Subcutaneous abdominal adipose tissue (tissue), 5 donors: ENCODE measurements around the gene BTRC.
"Not testable (repeated sequence)": the region's sequence is repeated elsewhere in the genome, so short reads cannot be mapped to it uniquely, and the experiment has no call there.

Experiments
- H3K27ac ChIP-seq: one replicate; pipeline ENCODE4 v1.7.0; 2013; ENCODE audit warnings: low read depth, mild to moderate bottlenecking, inconsistent platforms, low read length, moderate library complexity
- H3K27me3 ChIP-seq, 5 donors: one replicate each; pipeline ENCODE4 v1.7.0; 2013; ENCODE audit warnings: low read length in 5 of 5, inconsistent platforms in 1 of 5; ENCODE audit not compliant: control insufficient read depth in 5 of 5, insufficient read depth in 4 of 5
- H3K36me3 ChIP-seq, 5 donors: one replicate each; pipeline ENCODE4 v1.7.0; 2013; ENCODE audit warnings: low read length in 5 of 5; ENCODE audit not compliant: control insufficient read depth in 5 of 5, insufficient read depth in 5 of 5
- H3K4me1 ChIP-seq, 5 donors: one replicate each; pipeline ENCODE4 v1.7.0; 2013; ENCODE audit warnings: low read length in 5 of 5, mild to moderate bottlenecking in 3 of 5, moderate library complexity in 1 of 5; ENCODE audit not compliant: control insufficient read depth in 5 of 5, insufficient read depth in 5 of 5
- H3K4me3 ChIP-seq, 5 donors: one replicate each; pipeline ENCODE4 v1.7.0; 2013; ENCODE audit warnings: low read length in 5 of 5, low read depth in 1 of 5
- H3K9ac ChIP-seq, 5 donors: one replicate each; pipeline ENCODE4 v1.7.0; 2013; ENCODE audit warnings: low read length in 5 of 5, mild to moderate bottlenecking in 4 of 5, moderate library complexity in 3 of 5
- H3K9me3 ChIP-seq, 5 donors: one replicate each; pipeline ENCODE4 v1.7.0; 2013; ENCODE audit warnings: low read length in 5 of 5; ENCODE audit not compliant: control insufficient read depth in 5 of 5
- donor health status: healthy.
- donor health status: healthy.
- donor health status: healthy.
- donor health status: healthy.
- donor health status: healthy.

The BTRC gene

GRCh38 chr10:101380353-101381017, 26.5 kb downstream of the BTRC start:
- Histone ChIP-seq H3K27me3 (no peaks in the 10 kb centered on the region), H3K4me3 (no peak overlapping the region), H3K27ac (no peak overlapping the region), H3K9me3 (no peaks in the 10 kb centered on the region), H3K36me3 (peaks cover 0 to 13% (median 0%) of the 10 kb centered on the region in 5 donors), H3K9ac (no peak overlapping the region), H3K4me1 (no peaks in the 10 kb centered on the region)

- no peaks in the 10 kb centered on the region for H3K27me3 ChIP-seq
- H3K9me3 ChIP-seq = no peaks in the 10 kb centered on the region
- peaks cover 0 to 9% (median 4%) of the 10 kb centered on the region in 5 donors for H3K4me1 ChIP-seq
- no peak overlapping the region for H3K27ac ChIP-seq
- H3K36me3 ChIP-seq = no peaks in the 10 kb centered on the region
- H3K9ac ChIP-seq = no peak overlapping the region
- no peak overlapping the region for H3K4me3 ChIP-seq
Observed at GRCh38 chr10:101385866-101386658, 32.1 kb downstream of the BTRC start.

- no peak overlapping the region for H3K27ac ChIP-seq
Observed at GRCh38 chr10:101386659-101387259, 32.8 kb downstream of the BTRC start.

GRCh38 chr10:101388676-101389276, 34.8 kb downstream of the BTRC start:
- Histone ChIP-seq H3K4me3 (no peak overlapping the region), H3K27ac (no peak overlapping the region), H3K9me3 (no peaks in the 10 kb centered on the region), H3K27me3 (no peaks in the 10 kb centered on the region), H3K9ac (no peak overlapping the region), H3K36me3 (no peaks in the 10 kb centered on the region), H3K4me1 (peaks cover 0 to 9% (median 4%) of the 10 kb centered on the region in 5 donors)

More at GRCh38 chr10:101386659-101387259, 32.8 kb downstream of the BTRC start:
- Histone ChIP-seq H3K9ac (no peak overlapping the region), H3K27me3 (no peaks in the 10 kb centered on the region), H3K4me3 (no peak overlapping the region), H3K36me3 (no peaks in the 10 kb centered on the region), H3K4me1 (peaks cover 0 to 9% (median 4%) of the 10 kb centered on the region in 5 donors), H3K9me3 (no peaks in the 10 kb centered on the region)

- not testable (repeated sequence) for H3K4me3 ChIP-seq, H3K4me1 ChIP-seq, H3K9ac ChIP-seq, H3K27me3 ChIP-seq, H3K27ac ChIP-seq, H3K9me3 ChIP-seq, H3K36me3 ChIP-seq
Observed at GRCh38 chr10:101389532-101389931, 35.6 kb downstream of the BTRC start.

GRCh38 chr10:101389986-101390531, 36.1 kb downstream of the BTRC start:
- Histone ChIP-seq H3K9me3 (no peaks in the 10 kb centered on the region), H3K27ac (no peak overlapping the region), H3K27me3 (no peaks in the 10 kb centered on the region), H3K36me3 (no peaks in the 10 kb centered on the region), H3K4me1 (peaks cover 0 to 9% (median 4%) of the 10 kb centered on the region in 5 donors), H3K4me3 (no peak overlapping the region), H3K9ac (no peak overlapping the region)

- Histone ChIP-seq H3K4me3 (no peak overlapping the region), H3K9ac (no peak overlapping the region), H3K27ac (no peak overlapping the region), H3K27me3 (no peaks in the 10 kb centered on the region), H3K9me3 (no peaks in the 10 kb centered on the region), H3K4me1 (peaks cover 0 to 9% (median 0%) of the 10 kb centered on the region in 5 donors), H3K36me3 (no peaks in the 10 kb centered on the region)
Observed at GRCh38 chr10:101393378-101393777, 39.4 kb downstream of the BTRC start.

- H3K27me3 ChIP-seq = no peaks in the 10 kb centered on the region
- no peak overlapping the region for H3K9ac ChIP-seq
- H3K36me3 ChIP-seq = no peaks in the 10 kb centered on the region
Observed at GRCh38 chr10:101394524-101395133, 40.7 kb downstream of the BTRC start.

GRCh38 chr10:101397140-101397539, 43.2 kb downstream of the BTRC start:
- H3K4me3 ChIP-seq = no peak overlapping the region
- H3K4me1 ChIP-seq = peaks cover 0 to 2% (median 0%) of the 10 kb centered on the region in 5 donors

More at GRCh38 chr10:101394524-101395133, 40.7 kb downstream of the BTRC start:
- no peak overlapping the region for H3K27ac ChIP-seq
- H3K4me3 ChIP-seq = no peak overlapping the region
- peaks cover 0 to 2% (median 0%) of the 10 kb centered on the region in 5 donors for H3K4me1 ChIP-seq
- no peaks in the 10 kb centered on the region for H3K9me3 ChIP-seq

More at GRCh38 chr10:101397140-101397539, 43.2 kb downstream of the BTRC start:
- Histone ChIP-seq H3K9me3 (no peaks in the 10 kb centered on the region), H3K9ac (no peak overlapping the region), H3K27me3 (no peaks in the 10 kb centered on the region), H3K27ac (no peak overlapping the region), H3K36me3 (no peaks in the 10 kb centered on the region)
